ENCODE results near the gene ANXA10. TPM values are rescaled to one million over a fixed set of nuclear protein-coding genes. Genes with fewer than 3 reads are reported as not detected.

Gene ANXA10
- not detected for total RNA-seq
- long read RNA-seq, result 0 reads

GRCh38 chr4:168092176-168092712, at the start of gene ANXA10:
Gene ANXA10 (plus strand): TSS chr4:168092537. CDS start chr4:168092701, 164 bp downstream.
- ATAC-seq, result no peak
- intact Hi-C loops (cut with DNase I), result no loop called here
- no peak for DNase-seq

- ATAC-seq (no peak), DNase-seq (no peak)
- intact Hi-C loops (cut with DNase I), result no loop called here
Measured at GRCh38 chr4:168045354-168045753, 47.0 kb upstream of the ANXA10 start.

- ATAC-seq, result no peak
- intact Hi-C loops (cut with DNase I), result no loop called here
Measured at GRCh38 chr4:168050002-168050401, 42.3 kb upstream of the ANXA10 start.

GRCh38 chr4:168051526-168051925, 40.8 kb upstream of the ANXA10 start:
- DNase-seq (no peak), ATAC-seq (no peak)
- intact Hi-C loops (cut with DNase I), result no loop called here

More at GRCh38 chr4:168050002-168050401, 42.3 kb upstream of the ANXA10 start:
- DNase-seq, result no peak

- intact Hi-C loops (cut with DNase I), result no loop called here
- no peak for ATAC-seq
- DNase-seq, result no peak
Measured at GRCh38 chr4:168057412-168057811, 34.9 kb upstream of the ANXA10 start.

GRCh38 chr4:168059251-168059650, 33.1 kb upstream of the ANXA10 start:
- ATAC-seq (no peak), DNase-seq (no peak)
- intact Hi-C loops (cut with DNase I), result no loop called here

- ATAC-seq, result no peak
- no peak for DNase-seq
- intact Hi-C loops (cut with DNase I), result no loop called here
Measured at GRCh38 chr4:168063031-168063430, 29.3 kb upstream of the ANXA10 start.

GRCh38 chr4:168070903-168071302, 21.4 kb upstream of the ANXA10 start:
- no peak for ATAC-seq
- intact Hi-C loops (cut with DNase I), result no loop called here
- no peak for DNase-seq

- no peak for DNase-seq
- no peak for ATAC-seq
- intact Hi-C loops (cut with DNase I), result no loop called here
Measured at GRCh38 chr4:168071304-168071703, 21.0 kb upstream of the ANXA10 start.

GRCh38 chr4:168074861-168075260, 17.5 kb upstream of the ANXA10 start:
- intact Hi-C loops (cut with DNase I), result loop anchor here in 1 of 2 donors (5.0 kb wide), 2 partner anchors 1053 to 1908 kb away; no protein-coding TSS in a partner anchor
- no peak for DNase-seq
- no peak for ATAC-seq

GRCh38 chr4:168076989-168077725, 15.2 kb upstream of the ANXA10 start:
- intact Hi-C loops (cut with DNase I), result loop anchor here in 1 of 2 donors (5.0 kb wide), 2 partner anchors 1055 to 1910 kb away; no protein-coding TSS in a partner anchor
- DNase-seq (peak; percentile 28), ATAC-seq (peak in 1 of 2 donors; percentile 41)

GRCh38 chr4:168077726-168078239, 14.6 kb upstream of the ANXA10 start:
- ATAC-seq (no peak), DNase-seq (no peak)
- intact Hi-C loops (cut with DNase I), result loop anchor here in 1 of 2 donors (5.0 kb wide), 2 partner anchors 1055 to 1910 kb away; no protein-coding TSS in a partner anchor

GRCh38 chr4:168082379-168082778, 10.0 kb upstream of the ANXA10 start:
- ATAC-seq (no peak), DNase-seq (no peak)
- intact Hi-C loops (cut with DNase I), result no loop called here

- ATAC-seq (no peak), DNase-seq (no peak)
- intact Hi-C loops (cut with DNase I), result no loop called here
Measured at GRCh38 chr4:168095776-168096406, 3.6 kb downstream of the ANXA10 start.

- ATAC-seq (no peak), DNase-seq (no peak)
- intact Hi-C loops (cut with DNase I), result no loop called here
Measured at GRCh38 chr4:168096407-168096784, 4.1 kb downstream of the ANXA10 start.

GRCh38 chr4:168097161-168097560, 4.8 kb downstream of the ANXA10 start:
- DNase-seq (no peak), ATAC-seq (no peak)
- intact Hi-C loops (cut with DNase I), result no loop called here

GRCh38 chr4:168098248-168098717, 5.9 kb downstream of the ANXA10 start:
- no peak for DNase-seq
- intact Hi-C loops (cut with DNase I), result no loop called here
- ATAC-seq, result peak in 1 of 2 donors; percentile 92

GRCh38 chr4:168099195-168099594, 6.9 kb downstream of the ANXA10 start:
- DNase-seq (no peak), ATAC-seq (no peak)
- intact Hi-C loops (cut with DNase I), result no loop called here

- ATAC-seq (no peak), DNase-seq (no peak)
- intact Hi-C loops (cut with DNase I), result no loop called here
Measured at GRCh38 chr4:168101026-168101425, 8.7 kb downstream of the ANXA10 start.

GRCh38 chr4:168102403-168102802, 10.1 kb downstream of the ANXA10 start:
- intact Hi-C loops (cut with DNase I), result no loop called here
- ATAC-seq, result no peak
- no peak for DNase-seq
